GM12892 (cell line): ENCODE results near the gene SMAD6.

Experiments
- POLR2A ChIP-seq: IDR thresholded peaks from 2 replicates; pipeline ENCODE4 v1.6.1; 2011; ENCODE audit warnings: low read depth, low read length, control low read depth
- POLR2AphosphoS5 ChIP-seq: IDR thresholded peaks from 2 replicates; pipeline ENCODE4 v1.6.1; 2011; ENCODE audit warnings: low read depth, low read length, control low read depth

DNA sequence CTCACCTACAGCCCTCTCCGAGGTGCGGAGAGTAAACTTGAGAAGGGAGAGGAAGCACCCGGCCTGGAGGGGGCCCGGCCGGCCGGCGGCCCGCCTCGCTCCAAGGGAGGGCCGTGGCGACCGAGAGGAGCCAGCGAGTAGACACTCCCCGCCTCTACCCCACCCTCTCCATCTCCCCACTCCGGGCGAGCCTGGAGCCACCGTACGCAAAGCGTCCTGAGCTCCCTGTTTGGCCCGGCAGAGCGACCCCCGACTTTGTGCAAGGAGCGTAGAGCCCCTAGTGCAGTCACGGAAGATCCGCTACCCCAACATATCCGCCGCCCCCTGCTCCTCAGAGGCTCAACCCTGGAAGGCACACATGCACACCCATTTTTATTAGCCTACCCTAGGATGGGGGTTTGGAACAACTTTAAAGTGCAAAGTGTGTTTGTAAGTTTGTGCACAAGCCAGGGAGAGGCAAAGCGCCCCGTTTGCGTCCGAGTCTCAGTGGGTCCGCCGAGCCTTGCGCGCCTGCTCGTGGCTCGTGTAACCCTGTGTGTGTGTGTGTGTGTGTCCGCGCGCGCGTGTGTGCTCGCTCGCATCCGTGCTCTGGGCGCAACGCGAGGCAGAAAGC is 508 bp upstream of the SMAD6 start:
- TF ChIP-seq POLR2A (no peak), POLR2AphosphoS5 (no peak)
